Natural killer cell treated with Interleukin-12 subunit alpha and Interleukin-12 subunit beta and Interleukin-15 and Interleukin-18, amount 100 ng/mL, for 72 hours (primary cell): ENCODE results near the gene RAET1L. TPM values are rescaled to one million over a fixed set of nuclear protein-coding genes. Genes with fewer than 3 reads are reported as not detected.
"Not testable (repeated sequence)": the region's sequence is repeated elsewhere in the genome, so short reads cannot be mapped to it uniquely, and the experiment has no call there.

ENCODE experiments used
- ATAC-seq, 2 donors: fragments of 150-1000 bp; cut with Tn5 transposase in 1 of 2; sonication (Bioruptor Pico), chemical (Tn5 transposase) in 1 of 2; 2 replicates each; pipeline ENCODE4 v1.10.0; 2021
- DNase-seq: peaks from one replicate; pipeline ENCODE4 v3.0.0; 2022; ENCODE audit warnings: low spot score
- H3K27ac Mint-ChIP-seq, 2 donors: 1 replicate in 1 of 2; 2 replicates in 1 of 2; pipeline ENCODE4 v1.8.0; 2022; ENCODE audit warnings: mixed read lengths in 2 of 2, mild to moderate bottlenecking in 1 of 2, moderate library complexity in 1 of 2
- H3K27me3 Mint-ChIP-seq, 2 donors: 1 replicate in 1 of 2; 2 replicates in 1 of 2; pipeline ENCODE4 v1.8.0; 2022; ENCODE audit warnings: mixed read lengths in 2 of 2
- H3K36me3 Mint-ChIP-seq: one replicate; pipeline ENCODE4 v1.8.0; 2022; ENCODE audit warnings: mixed read lengths
- H3K4me1 Mint-ChIP-seq, 2 donors: 1 replicate in 1 of 2; 2 replicates in 1 of 2; pipeline ENCODE4 v1.8.0; 2022; ENCODE audit warnings: low read depth in 2 of 2, mixed read lengths in 2 of 2, mild to moderate bottlenecking in 1 of 2
- H3K4me3 Mint-ChIP-seq: one replicate; pipeline ENCODE4 v1.8.0; 2022; ENCODE audit warnings: mixed read lengths
- H3K9me3 Mint-ChIP-seq: 2 replicates; pipeline ENCODE4 v1.8.0; 2022; ENCODE audit warnings: mixed read lengths
- total RNA-seq, 2 donors: library from RNA; stranded (reverse); gene quantifications; one replicate each; pipeline ENCODE4 v1.2.3, GENCODE V29; 2022

Gene RAET1L
- total RNA-seq, 2 donors from 2014 or later = not detected

- Mint-ChIP-seq H3K4me3 (peak overlapping the region; percentile 83), H3K27ac (peak overlapping the region; percentile 34 to 46), H3K36me3 (no peaks in the 10 kb centered on the region), H3K9me3 (no peaks in the 10 kb centered on the region), H3K27me3 (peaks cover 17 to 26% of the 10 kb centered on the region in 2 donors), H3K4me1 (peaks cover 40 to 42% of the 10 kb centered on the region in 2 donors)
- ATAC-seq = no peak
- DNase-seq = no peak
Measured at GRCh38 chr6:150004101-150004782, 21.1 kb downstream of the RAET1L start.

DNA sequence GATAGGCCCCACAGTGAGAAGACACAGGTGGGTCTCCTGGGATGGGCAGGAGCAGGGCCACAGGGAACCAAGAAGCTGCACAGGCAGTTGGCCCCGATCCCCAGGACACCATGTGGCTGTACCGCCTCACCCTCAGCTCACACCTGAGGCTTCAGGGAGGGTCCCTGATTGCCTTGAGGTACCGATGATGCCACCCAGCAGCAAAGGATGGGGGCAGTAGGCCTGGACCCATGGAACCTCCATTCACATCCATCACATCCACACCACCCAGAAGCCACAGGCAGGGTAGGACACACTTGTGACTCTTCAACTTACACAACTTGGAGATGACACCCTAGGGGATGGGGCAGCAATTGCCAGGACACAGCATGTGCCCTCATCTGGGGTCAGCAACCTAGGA, 21.7 kb downstream of the RAET1L start:
- H3K36me3 Mint-ChIP-seq, DNase-seq, ATAC-seq, H3K9me3 Mint-ChIP-seq: not testable (repeated sequence)
- peak overlapping the region; percentile 83 for H3K4me3 Mint-ChIP-seq
- peak overlapping the region in 1 of 2 donors; percentile 15 for H3K27ac Mint-ChIP-seq
- H3K4me1 Mint-ChIP-seq = peaks cover 40 to 42% of the 10 kb centered on the region in 2 donors
- H3K27me3 Mint-ChIP-seq = peaks cover 13 to 24% of the 10 kb centered on the region in 2 donors

DNA sequence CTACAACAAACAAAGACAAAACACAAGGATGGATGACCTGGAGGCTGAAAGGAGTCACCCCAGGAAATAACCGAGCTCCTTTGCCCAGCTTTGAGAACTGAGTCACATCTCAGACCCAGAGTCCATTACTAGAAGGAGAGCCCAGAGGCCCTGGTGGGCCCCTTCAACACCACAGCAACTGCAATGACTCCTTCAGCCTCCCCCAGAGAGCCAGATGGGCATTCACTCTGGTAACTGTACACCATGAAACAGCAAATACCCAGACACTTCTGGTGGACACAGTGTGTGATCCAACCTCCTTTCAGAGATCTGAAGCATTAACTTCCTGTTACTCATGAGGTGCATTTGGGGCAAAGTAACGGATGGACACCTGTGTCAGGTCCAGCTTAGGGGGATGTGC, 22.6 kb downstream of the RAET1L start:
- Mint-ChIP-seq H3K27me3 (peaks cover 7 to 20% of the 10 kb centered on the region in 2 donors), H3K36me3 (no peaks in the 10 kb centered on the region), H3K9me3 (no peaks in the 10 kb centered on the region), H3K4me3 (no peak overlapping the region), H3K27ac (no peak overlapping the region), H3K4me1 (peaks cover 40 to 42% of the 10 kb centered on the region in 2 donors)
- no peak for DNase-seq
- no peak for ATAC-seq

GRCh38 chr6:150001295-150002008, 23.9 kb downstream of the RAET1L start:
- Mint-ChIP-seq H3K27me3 (peaks cover 13 to 20% of the 10 kb centered on the region in 2 donors), H3K4me3 (peak overlapping the region; percentile 51), H3K36me3 (no peaks in the 10 kb centered on the region), H3K4me1 (peaks cover 40% of the 10 kb centered on the region in 2 donors), H3K27ac (peak overlapping the region; percentile 24 to 63), H3K9me3 (no peaks in the 10 kb centered on the region)
- DNase-seq = peak; percentile 69
- ATAC-seq = peak; percentile 65 to 66

DNA sequence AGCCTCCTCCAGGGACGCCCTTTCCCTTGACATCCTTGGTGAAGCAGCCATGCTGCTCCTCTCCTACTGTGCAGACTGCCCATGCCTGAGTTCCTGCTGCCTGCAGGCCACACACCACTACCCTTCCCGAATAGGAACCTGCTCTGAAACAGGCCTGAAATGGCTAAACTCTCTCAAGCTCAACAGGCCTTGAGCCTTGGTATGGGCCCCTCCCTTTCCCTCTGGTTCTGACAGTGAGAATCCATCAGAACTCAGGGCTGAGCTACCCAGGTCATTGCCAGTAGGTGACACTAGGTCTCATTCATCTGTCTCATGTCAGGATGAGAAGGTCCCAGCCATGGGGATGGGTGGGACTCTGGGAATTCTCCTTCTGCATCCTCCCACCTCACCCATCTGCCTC, 25.7 kb downstream of the RAET1L start:
- H3K9me3 Mint-ChIP-seq = no peaks in the 10 kb centered on the region
- peaks cover 22 to 26% of the 10 kb centered on the region in 2 donors for H3K27me3 Mint-ChIP-seq
- DNase-seq (no peak), ATAC-seq (no peak)
- H3K4me1 Mint-ChIP-seq = peaks cover 32 to 34% of the 10 kb centered on the region in 2 donors
- no peaks in the 10 kb centered on the region for H3K36me3 Mint-ChIP-seq
- no peak overlapping the region for H3K4me3 Mint-ChIP-seq
- no peak overlapping the region for H3K27ac Mint-ChIP-seq

- H3K27me3 Mint-ChIP-seq = peaks cover 43 to 58% of the 10 kb centered on the region in 2 donors
- H3K9me3 Mint-ChIP-seq = no peaks in the 10 kb centered on the region
- DNase-seq = no peak
- no peak overlapping the region for H3K27ac Mint-ChIP-seq
- peaks cover 17 to 24% of the 10 kb centered on the region in 2 donors for H3K4me1 Mint-ChIP-seq
- no peak overlapping the region for H3K4me3 Mint-ChIP-seq
- ATAC-seq = no peak
- no peaks in the 10 kb centered on the region for H3K36me3 Mint-ChIP-seq
Measured at GRCh38 chr6:149995971-149996370, 29.4 kb downstream of the RAET1L start.

DNA sequence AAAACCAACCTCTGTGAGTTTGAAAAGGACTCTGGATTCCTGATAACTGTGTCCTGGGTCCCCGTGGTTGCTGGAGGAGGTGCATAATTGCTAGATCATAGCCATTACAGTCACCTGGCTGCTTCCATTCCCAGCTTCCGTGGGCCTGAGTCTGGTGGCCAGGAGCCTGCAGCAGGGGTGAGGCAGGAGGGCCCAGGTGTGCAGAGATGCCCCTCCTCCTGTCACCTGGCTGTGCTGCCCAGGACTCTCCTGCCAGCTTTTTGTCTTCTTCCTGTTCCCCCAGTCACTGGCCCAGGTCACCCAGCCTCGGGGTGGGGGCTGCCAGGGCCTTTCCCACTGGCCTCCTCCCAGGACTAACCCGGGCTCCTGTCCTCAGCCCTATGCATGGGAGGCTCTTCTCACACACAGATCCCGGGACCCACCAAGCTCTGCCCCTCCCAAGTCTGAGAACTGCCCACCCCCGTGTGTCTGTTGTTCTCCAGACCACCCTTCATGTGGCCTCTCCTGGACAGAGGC, 30.0 kb downstream of the RAET1L start:
- DNase-seq (no peak), ATAC-seq (no peak)
- H3K36me3 Mint-ChIP-seq = no peaks in the 10 kb centered on the region
- no peak overlapping the region for H3K4me3 Mint-ChIP-seq
- H3K4me1 Mint-ChIP-seq = peaks cover 14 to 23% of the 10 kb centered on the region in 2 donors
- H3K9me3 Mint-ChIP-seq = no peaks in the 10 kb centered on the region
- no peak overlapping the region for H3K27ac Mint-ChIP-seq
- H3K27me3 Mint-ChIP-seq = peaks cover 42 to 65% of the 10 kb centered on the region in 2 donors

- peaks cover 4% of the 10 kb centered on the region for H3K9me3 Mint-ChIP-seq
- H3K36me3 Mint-ChIP-seq = peaks cover 6% of the 10 kb centered on the region
- H3K27me3 Mint-ChIP-seq = peaks cover 57 to 88% of the 10 kb centered on the region in 2 donors
- H3K4me1 Mint-ChIP-seq = peaks cover 21 to 24% of the 10 kb centered on the region in 2 donors
- no peak overlapping the region for H3K27ac Mint-ChIP-seq
- ATAC-seq = no peak
- no peak for DNase-seq
- no peak overlapping the region for H3K4me3 Mint-ChIP-seq
Measured at GRCh38 chr6:149991838-149992237, 33.5 kb downstream of the RAET1L start.

DNA sequence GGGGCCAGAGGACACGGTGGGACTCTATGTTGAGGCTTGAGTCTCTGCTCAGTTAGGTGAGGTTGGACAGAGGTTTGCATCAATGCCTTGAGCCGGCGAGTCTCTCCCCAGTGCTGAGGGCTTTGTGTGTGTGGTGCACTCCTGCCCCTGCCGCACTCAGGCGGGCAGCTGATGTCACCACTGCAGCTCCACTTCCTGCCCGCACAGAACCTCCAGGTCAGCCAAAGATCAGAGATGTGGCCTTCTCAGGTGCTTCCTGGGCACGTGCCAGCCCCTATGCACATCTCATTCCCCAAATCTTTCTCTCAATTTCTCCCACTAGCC, 33.9 kb downstream of the RAET1L start:
- not testable (repeated sequence) for H3K27ac Mint-ChIP-seq, DNase-seq
- ATAC-seq = peak; percentile 71

DNA sequence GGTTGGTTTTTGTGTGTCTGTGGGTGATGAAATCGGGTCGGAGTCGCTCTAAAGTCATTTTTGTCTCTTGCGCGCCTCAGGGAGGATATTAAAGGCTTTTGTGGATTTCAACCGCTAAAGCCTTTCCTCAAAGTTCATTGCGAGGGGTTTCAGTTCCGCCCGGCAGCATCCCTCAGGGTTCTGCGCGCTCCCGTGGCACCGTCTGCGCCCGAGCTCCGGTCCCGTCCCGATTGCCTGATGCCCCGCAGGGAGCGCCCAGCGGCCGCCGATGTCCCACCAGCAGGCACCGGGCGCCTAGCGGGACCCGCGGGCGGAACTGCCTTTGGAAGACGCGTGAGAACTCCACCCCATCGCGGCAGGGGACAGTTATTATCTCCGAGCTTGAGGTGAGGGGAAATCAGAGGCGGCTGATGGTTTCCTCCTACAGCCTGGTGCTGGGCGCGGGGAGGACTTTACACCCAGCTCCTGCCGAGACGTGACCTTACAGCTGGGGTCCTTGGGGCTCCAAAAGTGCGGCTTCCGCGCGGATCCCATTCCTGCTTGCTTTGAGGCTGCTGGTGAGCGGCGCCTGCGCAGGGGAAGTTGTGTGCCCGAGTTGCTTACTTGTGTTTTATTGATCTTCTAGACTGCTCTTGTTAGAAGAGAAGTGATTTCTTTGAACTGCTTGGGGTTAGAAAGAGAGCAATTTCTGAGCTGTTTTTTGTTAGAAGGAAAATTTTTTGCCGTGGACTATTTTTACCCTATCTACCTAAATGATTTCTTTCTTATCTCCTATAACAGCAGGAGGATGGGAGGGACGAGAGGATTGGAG, 34.5 kb downstream of the RAET1L start:
- H3K9me3 Mint-ChIP-seq = peaks cover 4% of the 10 kb centered on the region
- H3K4me1 Mint-ChIP-seq = peaks cover 21 to 24% of the 10 kb centered on the region in 2 donors
- H3K27me3 Mint-ChIP-seq = peaks cover 62 to 87% of the 10 kb centered on the region in 2 donors
- H3K36me3 Mint-ChIP-seq = peaks cover 6% of the 10 kb centered on the region
- H3K27ac Mint-ChIP-seq = no peak overlapping the region
- ATAC-seq (peak; percentile 68 to 75), DNase-seq (no peak)
- H3K4me3 Mint-ChIP-seq = peak overlapping the region; percentile 80

More for the DNA sequence above, 33.9 kb downstream of the RAET1L start:
- peaks cover 21 to 24% of the 10 kb centered on the region in 2 donors for H3K4me1 Mint-ChIP-seq
- peak overlapping the region; percentile 80 for H3K4me3 Mint-ChIP-seq
- H3K36me3 Mint-ChIP-seq, H3K9me3 Mint-ChIP-seq: not testable (repeated sequence)
- H3K27me3 Mint-ChIP-seq = peaks cover 60 to 84% of the 10 kb centered on the region in 2 donors

GRCh38 chr6:149990212-149990660, 35.1 kb downstream of the RAET1L start:
- Mint-ChIP-seq H3K27ac (no peak overlapping the region), H3K9me3 (peaks cover 4% of the 10 kb centered on the region), H3K4me3 (peak overlapping the region; percentile 80), H3K36me3 (peaks cover 6% of the 10 kb centered on the region), H3K4me1 (peaks cover 21 to 24% of the 10 kb centered on the region in 2 donors), H3K27me3 (peaks cover 65 to 91% of the 10 kb centered on the region in 2 donors)
- no peak for DNase-seq
- no peak for ATAC-seq

- peaks cover 69 to 91% of the 10 kb centered on the region in 2 donors for H3K27me3 Mint-ChIP-seq
- H3K4me3 Mint-ChIP-seq = peak overlapping the region; percentile 80
- H3K4me1 Mint-ChIP-seq = peaks cover 24% of the 10 kb centered on the region in 2 donors
- no peak overlapping the region for H3K27ac Mint-ChIP-seq
- DNase-seq (no peak), ATAC-seq (no peak)
- peaks cover 10% of the 10 kb centered on the region for H3K36me3 Mint-ChIP-seq
- peaks cover 4% of the 10 kb centered on the region for H3K9me3 Mint-ChIP-seq
Measured at GRCh38 chr6:149988550-149989346, 36.6 kb downstream of the RAET1L start.
